Activated naive CD4-positive, alpha-beta T cell treated with anti-CD3 and anti-CD28 coated beads, Interleukin-2, amount 50 U/mL, for 16 hours (primary cell): Measurements from ENCODE around the gene REX1BD.
"Not testable (repeated sequence)": the region's sequence is repeated elsewhere in the genome, so short reads cannot be mapped to it uniquely, and the experiment has no call there.

Experiments
- DNase-seq: peaks from one replicate; pipeline ENCODE4 v3.0.0-alpha.2; 2020

The REX1BD gene

GRCh38 chr19:18588611-18589379 is at the start of gene REX1BD:
REX1BD (plus strand) TSS chr19:18588798; CDS start chr19:18588802, 4 bp downstream.
- DNase-seq = peak; percentile 90

- no peak for DNase-seq
Observed at GRCh38 chr19:18539372-18539771, 49.2 kb upstream of the REX1BD start.

DNA sequence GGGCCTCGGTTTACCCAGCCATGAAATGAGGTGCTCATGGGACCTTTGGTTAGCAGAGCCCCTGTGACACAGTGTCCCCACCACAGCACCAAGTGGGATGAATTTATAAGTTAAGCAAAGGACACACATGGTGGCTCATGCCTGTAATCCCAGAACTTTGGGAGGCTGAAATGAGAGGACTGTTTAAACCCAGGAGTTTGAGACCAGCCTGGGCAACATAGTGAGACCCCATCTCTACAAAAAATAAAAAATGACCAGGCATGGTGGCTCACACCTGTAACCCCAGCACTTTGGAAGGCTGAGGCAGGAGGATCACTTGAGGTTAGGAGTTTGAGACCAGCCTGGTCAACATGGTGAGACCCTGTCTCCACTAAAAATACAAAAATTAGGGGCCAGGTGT is 48.4 kb upstream of the REX1BD start:
- not testable (repeated sequence) for DNase-seq

DNA sequence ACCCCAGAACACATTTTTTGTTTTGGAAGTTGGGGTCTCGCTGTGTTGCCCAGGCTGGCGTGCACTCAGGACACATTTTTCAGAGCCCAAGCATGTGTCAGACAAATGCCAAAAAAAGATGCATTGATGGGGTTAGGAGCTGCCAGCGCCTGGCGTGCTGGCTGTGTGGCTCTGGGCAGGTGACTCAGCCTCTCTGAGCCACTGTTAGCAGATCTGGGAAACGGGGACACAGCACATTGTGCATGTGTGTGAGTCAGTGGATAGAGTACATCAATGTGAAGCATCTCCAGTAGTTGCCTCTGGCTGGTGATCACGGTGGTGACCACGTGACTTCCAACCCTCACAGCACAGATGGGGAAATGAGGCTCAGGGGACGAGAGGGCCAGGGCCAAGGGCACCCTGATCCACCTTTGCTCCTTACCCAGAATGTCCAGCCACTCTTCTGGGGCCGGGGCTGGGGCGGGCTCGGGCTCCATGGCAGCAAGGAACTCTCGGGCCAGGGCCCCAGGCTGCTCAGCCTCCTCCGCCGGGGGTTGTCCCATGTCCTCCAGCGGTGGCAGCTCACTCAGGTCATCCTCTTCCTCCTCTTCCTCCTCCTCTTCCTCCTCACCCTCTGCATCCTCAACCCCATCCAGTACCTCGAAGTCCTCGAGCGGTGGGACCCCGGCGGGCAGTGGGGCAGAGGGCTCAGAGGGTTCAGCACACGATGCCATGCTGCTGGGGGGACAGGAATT is 47.2 kb upstream of the REX1BD start:
- DNase-seq = peak; percentile 17

GRCh38 chr19:18541992-18542940 is 46.3 kb upstream of the REX1BD start:
- no peak for DNase-seq

DNA sequence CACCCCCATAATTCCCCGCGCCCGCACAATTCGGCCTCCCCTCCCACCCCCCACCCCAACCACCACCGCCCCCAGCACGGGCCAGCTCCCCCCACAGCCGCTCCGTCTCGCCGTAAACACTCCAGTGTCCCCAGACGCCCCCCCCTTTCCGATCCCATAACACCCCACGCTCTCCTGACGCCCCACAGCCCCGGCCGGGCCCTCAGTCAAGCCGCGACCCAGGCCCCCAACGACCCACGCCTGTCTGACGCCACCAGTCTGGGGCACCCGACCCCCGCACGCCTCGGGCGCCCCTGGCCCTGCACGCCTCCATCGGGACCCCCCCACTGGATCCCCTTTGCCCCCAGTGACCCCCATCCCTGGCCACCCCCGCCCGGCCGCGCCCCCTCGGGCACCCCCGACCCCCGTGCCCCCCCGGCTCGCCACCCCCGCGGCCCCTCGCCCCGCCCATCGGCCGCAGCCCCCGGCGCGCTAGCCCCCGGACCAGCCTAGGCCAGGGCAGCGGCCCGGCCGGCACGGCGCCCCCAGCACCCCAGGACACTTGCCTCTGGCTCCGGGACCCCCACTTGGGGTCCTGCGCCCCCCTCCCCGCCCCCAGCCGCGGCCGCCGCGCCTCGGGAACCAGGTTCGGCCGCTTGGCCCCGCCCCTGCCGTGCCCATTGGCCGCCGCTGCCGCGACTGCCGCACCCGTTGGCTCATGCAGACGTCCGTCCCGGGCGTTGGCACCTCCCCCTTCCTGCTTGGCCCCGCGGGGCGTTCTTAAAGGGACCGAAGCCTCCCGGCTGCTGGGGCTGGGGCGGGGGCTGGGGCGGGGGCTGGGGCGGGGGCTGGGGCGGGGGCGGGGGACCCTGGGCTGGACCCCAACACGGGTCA is 45.4 kb upstream of the REX1BD start, which contains the start of gene FKBP8:
Gene FKBP8 (minus strand): TSS at position 633 of the 873 bp plus-strand sequence. CDS start 1,603 bp downstream, outside the sequence.
- DNase-seq = peak; percentile 96

DNA sequence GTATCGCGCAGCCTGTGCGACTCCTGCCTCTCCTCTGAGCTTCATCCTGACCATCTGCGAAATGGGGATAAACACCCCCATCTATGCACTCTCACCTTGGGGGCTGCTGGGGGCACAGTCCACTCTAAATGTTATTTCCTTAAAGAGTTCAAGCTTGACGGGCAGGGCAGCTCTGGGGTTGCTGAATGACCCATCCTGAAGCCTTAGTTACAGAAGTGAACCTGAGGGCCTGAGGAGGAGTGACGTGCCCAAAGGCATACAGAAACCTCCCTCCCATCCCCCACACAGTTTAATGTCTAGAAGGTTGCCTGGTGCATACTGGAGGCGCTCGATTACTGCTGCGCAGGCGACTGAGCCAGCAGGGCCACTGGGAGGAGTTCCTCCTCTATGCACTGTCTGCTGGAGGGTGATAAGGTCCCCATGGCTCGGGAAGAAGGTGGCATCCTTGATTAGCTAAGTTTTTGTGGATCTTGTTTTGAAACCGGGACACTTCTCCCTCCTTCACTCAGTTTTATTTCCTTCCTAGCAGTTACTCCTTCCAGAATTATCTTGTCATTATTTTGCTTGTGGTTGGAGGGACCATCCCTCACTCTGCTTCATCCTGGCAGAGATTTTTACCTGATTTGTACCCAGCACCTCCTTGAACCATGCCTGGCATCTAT is 44.7 kb upstream of the REX1BD start:
- DNase-seq = peak; percentile 67

DNA sequence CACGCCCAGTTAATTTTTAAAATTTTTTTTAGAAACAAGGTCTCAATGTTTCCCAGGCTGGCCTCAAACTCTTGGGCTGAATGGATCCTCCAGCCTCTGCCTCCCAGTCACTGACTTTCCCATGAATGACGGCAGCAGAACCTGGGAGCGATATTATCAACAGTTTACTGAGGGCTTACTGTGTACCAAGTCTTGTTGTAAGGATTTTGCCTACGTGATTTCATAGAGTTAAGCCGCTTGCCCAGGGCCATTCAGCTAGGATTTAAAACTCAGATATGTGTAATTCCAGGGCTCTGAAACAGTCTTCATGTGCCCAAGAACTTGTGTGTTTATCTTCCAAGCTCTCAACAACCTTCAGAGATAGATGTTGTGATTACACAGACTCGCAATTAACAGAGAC is 37.0 kb upstream of the REX1BD start:
- no peak for DNase-seq

DNA sequence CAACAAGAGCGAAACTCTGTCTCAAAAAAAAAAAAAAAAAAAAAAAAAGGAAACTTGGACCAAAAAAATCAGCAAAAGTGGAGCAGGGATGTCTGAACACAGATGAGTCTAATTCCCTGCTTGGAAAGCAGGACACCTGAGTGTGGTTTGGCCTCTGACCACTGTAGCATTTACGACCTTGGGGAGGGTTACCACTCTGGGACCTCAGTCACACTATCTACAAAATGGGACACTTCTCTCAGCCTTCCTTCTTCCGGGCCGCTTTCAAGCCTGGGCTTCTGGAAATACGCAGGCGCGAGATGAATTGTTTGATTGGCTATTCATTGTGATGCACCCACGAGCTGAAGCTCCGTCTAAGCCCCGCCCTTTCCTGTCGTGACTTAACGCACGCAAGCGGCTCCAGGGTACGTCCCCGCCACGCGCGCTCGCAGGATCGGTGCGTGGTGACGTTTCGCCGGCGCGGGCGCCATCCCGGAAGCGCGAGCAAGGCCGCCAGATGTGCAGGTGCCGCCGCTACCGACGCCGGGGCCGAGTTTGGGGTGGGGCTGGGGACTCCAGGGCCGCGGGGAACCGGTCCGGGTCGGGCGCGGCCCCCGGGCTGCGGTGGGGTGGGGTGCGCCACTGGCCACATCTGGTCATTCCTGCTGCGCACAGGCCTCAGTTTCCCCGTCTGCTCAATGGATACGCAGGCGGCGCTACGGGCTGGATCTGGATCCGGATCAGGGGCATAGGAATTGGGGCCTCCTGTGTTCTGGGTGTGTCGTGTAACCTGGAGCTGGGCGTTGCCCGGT is 31.0 kb upstream of the REX1BD start, which contains the start of gene KXD1:
Gene KXD1 (plus strand): TSS at position 460 of the 791 bp plus-strand sequence. CDS start 4,187 bp downstream, outside the sequence.
- DNase-seq = peak; percentile 98

- no peak for DNase-seq
Observed at GRCh38 chr19:18558202-18558555, 30.4 kb upstream of the REX1BD start.

GRCh38 chr19:18558604-18559003 is 30.0 kb upstream of the REX1BD start:
- DNase-seq = no peak

- DNase-seq = no peak
Observed at GRCh38 chr19:18559685-18560084, 28.9 kb upstream of the REX1BD start.

- DNase-seq = no peak
Observed at GRCh38 chr19:18562086-18562485, 26.5 kb upstream of the REX1BD start.

GRCh38 chr19:18566953-18567352 is 21.6 kb upstream of the REX1BD start:
- DNase-seq = no peak

DNA sequence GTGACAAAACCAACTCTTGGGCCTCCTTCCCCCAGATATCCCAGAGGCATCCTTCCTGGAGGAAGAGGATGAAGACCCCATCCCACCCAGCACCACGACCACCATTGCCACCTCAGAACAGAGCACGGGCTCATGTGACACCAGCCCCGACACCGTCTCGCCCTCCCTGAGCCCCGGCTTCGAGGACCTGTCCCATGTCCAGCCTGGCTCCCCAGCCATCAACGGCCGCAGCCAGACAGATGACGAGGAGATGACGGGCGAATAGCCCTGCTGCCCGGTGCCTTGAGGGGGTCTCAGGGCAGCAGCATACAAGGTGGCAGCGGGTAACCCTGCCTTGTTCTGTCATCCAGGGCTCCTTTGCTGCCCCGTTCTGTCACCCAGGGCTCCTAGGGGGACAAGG is 20.2 kb upstream of the REX1BD start:
- DNase-seq = no peak

GRCh38 chr19:18571564-18572344 is 16.8 kb upstream of the REX1BD start, which contains the start of gene UBA52:
UBA52 (plus strand) TSS chr19:18571857; CDS start chr19:18573301, 1,444 bp downstream.
- DNase-seq = peak; percentile 99

- no peak for DNase-seq
Observed at GRCh38 chr19:18574691-18575291, 13.8 kb upstream of the REX1BD start.

DNA sequence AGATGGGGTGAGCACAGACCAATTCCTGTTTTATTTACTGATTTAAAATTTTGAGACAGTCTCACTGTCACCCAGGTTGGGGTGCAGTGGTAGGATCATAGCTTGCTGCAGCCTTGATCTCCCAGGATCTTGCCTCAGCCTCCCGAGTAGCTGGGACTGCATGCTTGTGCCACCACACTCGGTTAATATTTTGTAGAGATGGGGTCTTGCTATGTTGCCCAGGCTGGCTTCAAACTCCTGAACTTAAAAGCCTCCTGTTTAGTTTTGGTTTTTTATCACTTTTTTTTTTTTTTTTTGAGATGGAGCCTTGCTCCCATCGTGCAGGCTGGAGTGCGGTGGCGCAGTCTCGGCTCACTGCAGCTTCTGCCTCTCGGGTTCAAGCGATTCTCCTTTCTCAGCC is 12.2 kb upstream of the REX1BD start:
- DNase-seq = no peak

DNA sequence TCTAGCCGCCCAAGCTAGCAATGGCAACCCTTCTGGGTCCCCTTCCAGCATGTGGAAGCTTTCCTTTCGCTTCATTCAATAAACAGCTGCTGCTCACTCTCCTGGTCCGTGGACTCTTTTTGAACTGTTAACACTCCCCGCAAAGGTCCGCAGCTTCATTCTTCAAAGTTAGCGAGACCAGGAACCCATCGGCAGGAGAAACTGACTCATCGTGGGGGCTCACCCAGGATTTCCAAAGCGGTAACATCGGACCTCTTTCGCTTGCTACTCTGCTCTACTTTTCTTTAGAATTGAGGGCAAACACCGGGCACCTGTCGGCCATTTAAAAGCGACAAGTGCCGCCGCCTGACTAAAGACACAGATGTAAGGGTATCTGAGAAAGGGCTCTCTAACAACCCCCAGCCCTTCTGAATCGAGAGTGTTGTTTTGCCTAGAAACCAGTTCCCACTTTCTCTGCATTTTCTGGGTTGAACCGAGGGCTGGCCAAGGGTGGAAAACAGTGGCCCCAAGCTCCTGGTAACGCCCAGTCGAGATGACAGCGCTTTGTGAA is 11.2 kb upstream of the REX1BD start:
- no peak for DNase-seq
